ENCODE measurements around the gene ALDH1B1.

DNA sequence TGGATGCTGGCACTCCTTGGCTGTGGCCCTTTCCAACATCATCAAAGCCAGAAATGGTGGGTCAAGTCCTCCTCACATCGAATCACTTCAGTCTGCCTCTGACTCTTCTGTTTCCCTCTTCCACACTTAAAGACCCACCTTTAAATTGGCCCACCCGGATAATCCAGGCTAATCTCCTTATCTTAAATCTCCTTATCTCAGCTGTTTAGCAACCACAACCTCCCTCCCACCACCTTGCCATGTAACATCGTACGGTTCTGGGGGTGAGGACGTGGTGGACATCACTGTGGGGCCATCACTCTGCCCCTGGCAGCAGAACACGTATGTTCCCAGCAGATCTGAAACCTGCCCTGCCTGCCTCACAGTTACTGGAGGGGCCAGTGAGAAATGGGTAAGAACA, 20.2 kb downstream of the ALDH1B1 start:
- TF ChIP-seq, protein P1, sequence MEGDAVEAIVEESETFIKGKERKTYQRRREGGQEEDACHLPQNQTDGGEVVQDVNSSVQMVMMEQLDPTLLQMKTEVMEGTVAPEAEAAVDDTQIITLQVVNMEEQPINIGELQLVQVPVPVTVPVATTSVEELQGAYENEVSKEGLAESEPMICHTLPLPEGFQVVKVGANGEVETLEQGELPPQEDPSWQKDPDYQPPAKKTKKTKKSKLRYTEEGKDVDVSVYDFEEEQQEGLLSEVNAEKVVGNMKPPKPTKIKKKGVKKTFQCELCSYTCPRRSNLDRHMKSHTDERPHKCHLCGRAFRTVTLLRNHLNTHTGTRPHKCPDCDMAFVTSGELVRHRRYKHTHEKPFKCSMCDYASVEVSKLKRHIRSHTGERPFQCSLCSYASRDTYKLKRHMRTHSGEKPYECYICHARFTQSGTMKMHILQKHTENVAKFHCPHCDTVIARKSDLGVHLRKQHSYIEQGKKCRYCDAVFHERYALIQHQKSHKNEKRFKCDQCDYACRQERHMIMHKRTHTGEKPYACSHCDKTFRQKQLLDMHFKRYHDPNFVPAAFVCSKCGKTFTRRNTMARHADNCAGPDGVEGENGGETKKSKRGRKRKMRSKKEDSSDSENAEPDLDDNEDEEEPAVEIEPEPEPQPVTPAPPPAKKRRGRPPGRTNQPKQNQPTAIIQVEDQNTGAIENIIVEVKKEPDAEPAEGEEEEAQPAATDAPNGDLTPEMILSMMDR (IDR thresholded peaks at IDR 0.05 in 2 of 3, conservative IDR thresholded peaks at IDR 0.05 in 1 of 3; ENCODE audit: borderline replicate concordance in 1 of 3, insufficient read depth in 1 of 3, low read depth in 2 of 3, low read length in 2 of 3) = no peak
- TF ChIP-seq POLR2AphosphoS5 (IDR thresholded peaks at IDR 0.05; ENCODE audit: low read depth, low read length) (no peak), CEBPB (IDR thresholded peaks at IDR 0.05; ENCODE audit: low read depth) (no peak), SP1 (IDR thresholded peaks at IDR 0.05; ENCODE audit: low read depth) (no peak), EZH2phosphoT487 (IDR thresholded peaks at IDR 0.05; ENCODE audit: borderline replicate concordance) (no peak), POLR2A (IDR thresholded peaks at IDR 0.05; ENCODE audit: borderline replicate concordance, extremely low read depth, insufficient read depth, insufficient read length) (no peak), RAD21 (IDR thresholded peaks at IDR 0.05; ENCODE audit: low read depth) (no peak), YY1 (IDR thresholded peaks at IDR 0.05; ENCODE audit: extremely low read depth, insufficient replicate concordance, low read depth, low read length) (no peak), ZNF274 (IDR thresholded peaks at IDR 0.05; ENCODE audit: low read depth, low read length) (no peak)
- TF ChIP-seq, protein P2, sequence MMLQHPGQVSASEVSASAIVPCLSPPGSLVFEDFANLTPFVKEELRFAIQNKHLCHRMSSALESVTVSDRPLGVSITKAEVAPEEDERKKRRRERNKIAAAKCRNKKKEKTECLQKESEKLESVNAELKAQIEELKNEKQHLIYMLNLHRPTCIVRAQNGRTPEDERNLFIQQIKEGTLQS (IDR thresholded peaks at IDR 0.05) = no peak

Data from HCT116 (cell line).